HEK293T (cell line): ENCODE results near the gene BIRC3.

Experiments
- CTCF ChIA-PET: fragments of 350-600 bp; formaldehyde crosslinking; extraction: SDS; loops from one replicate; lab custom pipeline; 2021; ENCODE audit warnings: antibody characterized with exemption, inconsistent platforms; lab: Yijun Ruan, JAX
- POLR2A ChIA-PET: fragments of 350-600 bp; formaldehyde crosslinking; extraction: SDS; loops from one replicate; lab custom pipeline; 2020; ENCODE audit warnings: antibody characterized with exemption, inconsistent platforms; lab: Yijun Ruan, JAX
- DNase-seq: peaks from one replicate; pipeline ENCODE4 v3.0.0; 2012; ENCODE audit warnings: mixed read lengths; ENCODE audit errors: extremely low spot score
- ARNT ChIP-seq: fragments of 450-650 bp; IDR thresholded peaks from 2 replicates; pipeline ENCODE4 v1.6.1; 2017; ENCODE audit warnings: mild to moderate bottlenecking
- BHLHE40 ChIP-seq: fragments of 450-650 bp; IDR thresholded peaks from 2 replicates; pipeline ENCODE4 v1.6.1; 2016; ENCODE audit warnings: mild to moderate bottlenecking, moderate library complexity, borderline replicate concordance
- CTBP1 ChIP-seq: fragments of 450-650 bp; IDR thresholded peaks from 2 replicates; pipeline ENCODE4 v1.6.1; 2016; ENCODE audit warnings: borderline replicate concordance
- ELF4 ChIP-seq: fragments of 450-650 bp; IDR thresholded peaks from 2 replicates; pipeline ENCODE4 v1.6.1; 2017; ENCODE audit warnings: antibody characterized with exemption
- FOXA1 ChIP-seq: fragments of 450-650 bp; IDR thresholded peaks from 2 replicates; pipeline ENCODE4 v1.6.1; 2016; ENCODE audit warnings: mild to moderate bottlenecking
- FOXK2 ChIP-seq: fragments of 450-650 bp; IDR thresholded peaks from 2 replicates; pipeline ENCODE4 v1.6.1; 2016; ENCODE audit warnings: mild to moderate bottlenecking
- FOXM1 ChIP-seq: fragments of 450-650 bp; IDR thresholded peaks from 2 replicates; pipeline ENCODE4 v1.6.1; 2017; ENCODE audit warnings: mild to moderate bottlenecking, borderline replicate concordance
- HDGF ChIP-seq: fragments of 450-650 bp; IDR thresholded peaks from 2 replicates; pipeline ENCODE4 v1.6.1; 2017; ENCODE audit warnings: antibody characterized with exemption, borderline replicate concordance
- L3MBTL2 ChIP-seq: fragments of 450-650 bp; conservative IDR thresholded peaks from 2 replicates; pipeline ENCODE4 v1.6.1; 2016; ENCODE audit warnings: mild to moderate bottlenecking
- LEF1 ChIP-seq: fragments of 450-650 bp; IDR thresholded peaks from 2 replicates; pipeline ENCODE4 v1.6.1; 2017; ENCODE audit warnings: mild to moderate bottlenecking, borderline replicate concordance
- NFRKB ChIP-seq: fragments of 450-650 bp; IDR thresholded peaks from 2 replicates; pipeline ENCODE4 v1.6.1; 2016; ENCODE audit warnings: mild to moderate bottlenecking, moderate library complexity
- SP1 ChIP-seq: fragments of 450-650 bp; IDR thresholded peaks from 2 replicates; pipeline ENCODE4 v1.6.1; 2017
- SUZ12 ChIP-seq: fragments of 450-650 bp; IDR thresholded peaks from 2 replicates; pipeline ENCODE4 v1.6.1; 2016; ENCODE audit warnings: mild to moderate bottlenecking
- TARDBP ChIP-seq: fragments of 450-650 bp; IDR thresholded peaks from 2 replicates; pipeline ENCODE4 v1.6.1; 2016
- ZNF384 ChIP-seq: fragments of 450-650 bp; IDR thresholded peaks from 2 replicates; pipeline ENCODE4 v1.6.1; 2016
- TF ChIP-seq, protein P1 (sequence below): fragments of 450-650 bp; IDR thresholded peaks from 2 replicates; pipeline ENCODE4 v1.6.1; 2016

Gene BIRC3

DNA sequence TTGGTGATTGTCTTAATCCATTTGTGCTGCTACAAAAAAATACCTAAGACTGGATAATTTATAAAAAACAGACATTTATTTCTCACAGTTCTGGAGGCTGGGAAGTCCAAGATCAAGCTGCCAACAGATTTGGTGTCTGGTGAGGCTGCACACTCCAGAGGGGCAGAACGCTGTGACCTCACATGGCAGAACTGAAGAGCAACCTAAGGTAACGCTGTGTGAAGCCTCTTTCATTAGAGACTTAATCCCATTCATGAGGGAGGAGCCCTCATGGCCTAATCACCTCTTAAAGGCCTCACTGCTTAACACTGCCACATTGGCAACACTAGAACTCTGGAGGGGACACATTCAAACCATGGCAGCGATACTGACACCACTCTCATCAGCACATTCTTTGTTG lies 42.7 kb upstream of the BIRC3 start:
- no peak for DNase-seq
- no peak for TF ChIP-seq BHLHE40
- TF ChIP-seq SUZ12 = no peak
- CTCF ChIA-PET = interaction anchor here (0.7 kb wide), 1 partner anchor 233 kb away, joined by 3 read pairs; no protein-coding TSS in a partner anchor
- POLR2A ChIA-PET = no interaction called here

DNA sequence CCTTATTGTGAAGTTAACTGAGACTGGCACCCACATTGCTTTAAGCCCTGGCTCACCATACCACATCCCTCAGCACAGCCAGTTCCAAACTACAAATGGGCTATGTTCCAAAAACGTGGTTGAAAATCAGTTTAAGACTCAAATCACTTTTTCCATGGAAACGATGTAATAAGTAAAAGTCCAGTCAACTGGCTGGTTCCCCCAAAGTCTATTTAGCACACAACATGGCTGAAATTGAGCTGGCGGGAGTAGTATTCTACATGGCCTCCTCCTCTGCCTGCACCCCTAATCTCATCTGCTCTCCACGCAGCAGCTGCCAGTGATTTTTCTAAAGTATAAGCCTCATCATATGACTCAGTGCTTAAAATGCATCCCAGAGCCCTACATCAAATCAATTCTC lies 40.9 kb upstream of the BIRC3 start:
- ChIA-PET CTCF (no interaction called here), POLR2A (no interaction called here)
- TF ChIP-seq BHLHE40 (no peak), ELF4 (no peak), FOXM1 (no peak), ZNF384 (no peak)
- no peak for DNase-seq

DNA sequence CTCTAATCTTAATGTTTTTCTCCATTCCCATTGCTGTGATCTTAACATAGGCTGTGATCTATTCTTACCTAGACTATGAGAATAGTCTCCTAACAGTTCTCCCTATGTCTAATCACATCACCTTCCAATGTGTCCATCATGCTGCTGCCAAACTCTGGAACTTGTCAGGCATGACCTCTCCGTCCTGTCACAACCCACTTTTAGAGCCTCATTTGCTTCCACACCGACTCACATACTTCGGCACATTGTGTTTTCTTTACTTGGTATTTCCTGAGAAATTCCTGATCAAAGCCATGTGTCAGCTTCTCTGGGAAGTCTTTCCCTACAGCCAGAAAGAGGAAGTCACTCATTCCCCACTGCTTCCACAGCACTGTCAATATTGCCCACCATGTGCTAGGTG lies 40.5 kb upstream of the BIRC3 start:
- POLR2A ChIA-PET = no interaction called here

DNA sequence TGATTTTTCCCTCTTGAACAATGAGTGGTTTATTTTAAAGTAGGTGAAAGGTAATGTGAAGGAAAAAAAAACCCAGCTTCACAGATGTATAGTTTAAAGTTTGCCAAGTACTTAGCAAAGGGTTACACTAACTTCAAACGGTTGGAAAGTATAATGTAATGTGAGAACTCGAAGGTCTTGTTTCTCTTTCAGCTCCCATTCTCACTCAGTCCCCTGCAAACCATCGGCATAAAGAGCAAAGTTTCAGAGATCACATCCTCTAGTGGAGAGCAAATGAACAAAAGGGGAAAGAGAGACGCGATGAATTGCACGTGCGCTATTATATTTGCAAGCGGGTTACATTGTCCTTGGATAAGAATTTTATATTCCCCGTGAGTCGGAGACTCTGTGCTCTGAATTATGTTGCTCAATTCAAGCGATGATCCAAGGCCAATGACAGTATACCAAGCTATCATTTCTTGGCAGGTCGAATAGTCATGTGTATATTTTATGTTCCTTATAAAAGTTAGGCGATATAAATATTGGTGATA lies 37.6 kb upstream of the BIRC3 start:
- peak; percentile 28 for DNase-seq
- CTCF ChIA-PET = interaction anchor here (0.6 to 2.0 kb wide), 5 partner anchors 12 to 215 kb away, joined by 3 to 6 read pairs (median 3); no protein-coding TSS in a partner anchor
- POLR2A ChIA-PET = interaction anchor here (0.6 to 0.7 kb wide), 2 partner anchors 11 to 92 kb away, joined by 3 read pairs; no protein-coding TSS in a partner anchor
- TF ChIP-seq, protein P1, sequence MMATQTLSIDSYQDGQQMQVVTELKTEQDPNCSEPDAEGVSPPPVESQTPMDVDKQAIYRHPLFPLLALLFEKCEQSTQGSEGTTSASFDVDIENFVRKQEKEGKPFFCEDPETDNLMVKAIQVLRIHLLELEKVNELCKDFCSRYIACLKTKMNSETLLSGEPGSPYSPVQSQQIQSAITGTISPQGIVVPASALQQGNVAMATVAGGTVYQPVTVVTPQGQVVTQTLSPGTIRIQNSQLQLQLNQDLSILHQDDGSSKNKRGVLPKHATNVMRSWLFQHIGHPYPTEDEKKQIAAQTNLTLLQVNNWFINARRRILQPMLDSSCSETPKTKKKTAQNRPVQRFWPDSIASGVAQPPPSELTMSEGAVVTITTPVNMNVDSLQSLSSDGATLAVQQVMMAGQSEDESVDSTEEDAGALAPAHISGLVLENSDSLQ = no peak
- no peak for TF ChIP-seq SUZ12
- no peak for TF ChIP-seq ELF4
- TF ChIP-seq NFRKB = no peak
- TF ChIP-seq LEF1 = no peak
- TF ChIP-seq BHLHE40 = no peak
- TF ChIP-seq ARNT = no peak

More for the DNA sequence above, 40.5 kb upstream of the BIRC3 start:
- TF ChIP-seq FOXM1 (no peak), ZNF384 (no peak), L3MBTL2 (no peak), FOXK2 (no peak), NFRKB (no peak)
- no peak for DNase-seq
- CTCF ChIA-PET = no interaction called here

DNA sequence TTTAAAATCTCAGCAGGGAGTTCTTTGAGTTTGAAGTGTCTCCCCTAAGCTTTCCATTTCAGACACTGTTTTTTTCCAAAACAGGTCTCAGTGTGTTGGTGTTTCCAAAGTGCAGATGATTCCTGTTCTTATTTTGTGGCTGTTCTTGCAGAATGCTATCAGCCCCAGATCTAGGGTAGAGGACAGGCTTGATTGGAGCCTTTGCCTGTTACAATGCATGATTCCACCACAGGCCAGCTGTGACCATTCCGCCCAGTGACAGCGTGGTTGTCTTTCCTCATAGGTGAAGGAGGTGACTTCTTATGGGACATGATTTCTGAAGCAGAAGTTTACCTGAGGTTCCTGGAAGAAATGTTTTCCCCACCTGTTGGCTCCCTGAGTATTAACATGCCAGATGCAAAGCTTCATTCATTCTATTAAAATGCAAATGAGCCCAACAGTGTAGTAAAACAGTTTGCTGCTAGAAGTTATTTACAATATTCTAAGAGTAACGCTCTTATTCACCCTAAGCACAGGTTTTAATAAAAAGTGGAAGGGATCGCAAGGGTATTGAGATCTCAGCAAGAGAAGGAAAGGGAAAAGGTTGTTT lies 36.9 kb upstream of the BIRC3 start:
- TF ChIP-seq FOXA1 (no peak), TARDBP (no peak), FOXK2 (no peak), LEF1 (no peak), NFRKB (no peak)
- peak; percentile 25 for DNase-seq
- ChIA-PET CTCF (interaction anchor here (0.6 to 2.0 kb wide), 4 partner anchors 11 to 29 kb away, joined by 3 to 6 read pairs (median 4); no protein-coding TSS in a partner anchor), POLR2A (interaction anchor here (0.6 kb wide), 1 partner anchor 93 kb away, joined by 3 read pairs; no protein-coding TSS in a partner anchor)

DNA sequence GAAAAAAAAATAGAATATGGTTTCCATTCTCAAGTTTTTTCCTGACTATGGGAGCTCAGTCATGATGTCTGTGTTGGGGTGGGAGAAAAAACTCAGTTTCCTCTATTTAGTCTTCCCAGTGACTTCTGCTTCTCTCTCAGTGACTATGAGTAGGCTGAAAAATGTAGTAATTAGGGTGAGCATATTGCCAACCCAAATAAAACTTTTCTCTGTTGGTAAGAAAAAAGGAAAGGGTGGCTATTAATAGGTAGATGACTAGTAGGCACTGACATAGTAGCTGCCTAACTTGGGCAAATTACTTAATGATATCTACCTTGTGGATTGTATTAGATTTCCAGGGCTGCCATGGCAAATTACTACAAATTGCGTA lies 34.2 kb upstream of the BIRC3 start:
- DNase-seq = no peak
- no peak for TF ChIP-seq ELF4
- no peak for TF ChIP-seq SUZ12
- TF ChIP-seq FOXA1 = no peak
- no peak for TF ChIP-seq HDGF
- TF ChIP-seq CTBP1 = no peak
- no peak for TF ChIP-seq BHLHE40
- no peak for TF ChIP-seq ZNF384
- no peak for TF ChIP-seq L3MBTL2
- TF ChIP-seq TARDBP = no peak
- ChIA-PET POLR2A (no interaction called here), CTCF (interaction anchor here (1.8 kb wide), 1 partner anchor 11 kb away, joined by 4 read pairs; no protein-coding TSS in a partner anchor)

DNA sequence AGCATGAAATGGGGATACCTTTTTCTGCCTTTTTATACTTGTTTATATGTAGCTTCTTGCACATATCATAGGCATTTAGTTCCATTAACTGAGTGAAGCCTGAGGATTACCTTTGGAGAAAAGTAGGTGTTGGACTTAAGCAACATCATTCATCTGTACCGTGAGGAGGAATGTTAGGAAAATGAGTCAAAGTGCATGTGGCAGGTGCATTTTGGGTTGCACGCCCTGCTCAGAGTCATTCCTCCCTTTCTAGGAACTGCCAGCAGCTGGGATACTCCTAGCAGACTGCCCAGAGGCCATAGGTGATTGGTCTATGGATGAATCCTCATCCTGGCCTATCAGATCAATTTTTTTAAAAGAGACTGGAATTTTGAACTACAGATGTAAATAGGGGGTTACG lies 33.3 kb upstream of the BIRC3 start:
- CTCF ChIA-PET = interaction anchor here (1.8 kb wide), 1 partner anchor 10 kb away, joined by 4 read pairs; no protein-coding TSS in a partner anchor
- TF ChIP-seq HDGF = no peak
- no peak for TF ChIP-seq ELF4
- no peak for TF ChIP-seq CTBP1
- no peak for TF ChIP-seq ZNF384
- no peak for TF ChIP-seq ARNT
- TF ChIP-seq, protein P1 = no peak
- no peak for TF ChIP-seq NFRKB
- no peak for TF ChIP-seq TARDBP
- DNase-seq = no peak
- POLR2A ChIA-PET = no interaction called here

DNA sequence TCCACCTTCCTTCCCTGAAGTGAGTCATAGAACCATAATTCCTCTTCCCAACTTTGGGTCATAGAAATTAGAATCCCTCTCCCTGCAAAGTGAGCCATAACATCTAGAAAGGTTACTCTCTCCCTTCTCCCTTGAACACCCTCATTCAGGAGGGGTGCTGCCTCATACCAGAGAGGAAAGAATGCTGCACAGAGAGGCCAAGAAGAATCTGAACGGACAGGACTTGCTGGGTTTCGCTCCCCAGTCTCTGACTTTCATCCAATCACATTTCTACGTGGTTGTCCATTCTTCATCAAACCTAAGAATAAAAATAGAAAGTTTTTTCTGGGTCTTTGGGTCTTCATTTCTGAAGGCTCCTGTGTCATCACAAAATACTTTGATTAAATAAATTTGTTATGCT lies 31.0 kb upstream of the BIRC3 start:
- CTCF ChIA-PET = interaction anchor here (0.6 kb wide), 1 partner anchor 278 kb away, joined by 3 read pairs; no protein-coding TSS in a partner anchor

More for the DNA sequence above, 31.0 kb upstream of the BIRC3 start:
- DNase-seq = no peak
- TF ChIP-seq FOXM1 = no peak
- TF ChIP-seq ZNF384 = no peak
- no peak for TF ChIP-seq FOXK2
- TF ChIP-seq L3MBTL2 = no peak
- TF ChIP-seq, protein P1 = no peak
- no peak for TF ChIP-seq TARDBP
- TF ChIP-seq FOXA1 = no peak
- no peak for TF ChIP-seq SP1
- no peak for TF ChIP-seq NFRKB
- no peak for TF ChIP-seq LEF1
- TF ChIP-seq BHLHE40 = no peak
- TF ChIP-seq SUZ12 = no peak
- TF ChIP-seq HDGF = no peak
- no peak for TF ChIP-seq CTBP1
- TF ChIP-seq ARNT = no peak
- no peak for TF ChIP-seq ELF4
- POLR2A ChIA-PET = no interaction called here
